ENCODE measurements around the gene GBA3.

Gene GBA3

DNA sequence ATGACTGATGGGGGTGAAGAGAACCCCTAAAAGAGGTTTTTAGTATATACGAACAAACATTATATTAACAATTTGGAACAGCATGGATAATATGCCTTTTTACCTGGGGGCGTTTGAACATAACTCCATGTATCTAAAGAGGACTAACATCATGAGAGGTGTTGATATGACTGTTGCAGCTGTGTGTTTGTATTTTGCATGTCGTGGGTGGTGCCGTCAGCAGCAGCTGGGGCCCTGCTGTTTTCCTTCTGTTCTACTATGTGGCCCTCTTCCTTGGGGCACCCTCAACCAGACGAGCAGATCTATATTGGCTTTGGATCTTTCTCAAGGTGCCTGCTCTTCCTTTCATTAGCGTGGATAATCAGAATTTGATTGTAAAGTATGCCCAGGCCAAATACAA lies 11.2 kb downstream of the GBA3 start:
- no peak for DNase-seq

DNA sequence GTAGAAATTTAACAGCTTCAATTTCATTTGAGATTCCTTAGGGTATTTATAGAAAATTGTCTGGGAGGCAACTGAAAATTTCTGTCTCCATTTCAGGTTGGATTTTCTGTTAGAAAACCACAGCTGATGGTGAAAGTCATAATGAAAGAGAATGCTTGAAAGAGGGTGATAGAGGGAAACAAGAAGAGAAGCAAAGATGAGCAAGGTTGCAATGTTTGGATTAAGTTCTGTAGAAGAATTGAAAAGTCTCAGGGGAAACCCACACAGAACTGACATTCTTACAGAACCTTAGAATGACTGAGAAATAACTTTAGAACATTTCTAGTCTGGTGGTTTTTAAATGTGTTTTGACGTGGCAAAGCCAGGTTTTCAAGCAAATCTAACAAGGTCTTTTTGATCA lies 14.7 kb downstream of the GBA3 start:
- DNase-seq, result no peak

GRCh38 chr4:22708961-22709360 lies 16.2 kb downstream of the GBA3 start:
- no peak for DNase-seq

GRCh38 chr4:22712105-22712504 lies 19.4 kb downstream of the GBA3 start:
- DNase-seq, result no peak

- DNase-seq, result no peak
These were observed 19.8 kb downstream of the GBA3 start for GRCh38 chr4:22712529-22712928.

DNA sequence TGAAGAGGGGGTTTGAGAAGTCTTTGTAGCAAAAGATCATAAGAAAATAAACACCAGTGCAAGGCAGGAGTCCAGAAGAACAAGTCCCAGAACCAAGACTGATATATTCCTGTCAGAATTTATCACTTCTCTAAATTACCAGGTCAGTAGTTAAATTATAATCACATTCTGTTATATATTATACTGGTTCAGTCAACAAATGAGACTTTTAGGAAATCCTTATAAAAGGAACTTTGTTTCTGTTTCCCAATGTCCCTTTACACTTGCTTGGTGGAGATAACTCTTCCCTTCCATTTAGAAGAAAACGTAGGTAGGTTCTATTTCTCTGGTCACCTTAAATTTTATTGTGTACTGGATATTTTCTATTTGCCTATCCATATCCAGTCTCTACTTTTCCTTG lies 21.1 kb downstream of the GBA3 start:
- no peak for DNase-seq

DNA sequence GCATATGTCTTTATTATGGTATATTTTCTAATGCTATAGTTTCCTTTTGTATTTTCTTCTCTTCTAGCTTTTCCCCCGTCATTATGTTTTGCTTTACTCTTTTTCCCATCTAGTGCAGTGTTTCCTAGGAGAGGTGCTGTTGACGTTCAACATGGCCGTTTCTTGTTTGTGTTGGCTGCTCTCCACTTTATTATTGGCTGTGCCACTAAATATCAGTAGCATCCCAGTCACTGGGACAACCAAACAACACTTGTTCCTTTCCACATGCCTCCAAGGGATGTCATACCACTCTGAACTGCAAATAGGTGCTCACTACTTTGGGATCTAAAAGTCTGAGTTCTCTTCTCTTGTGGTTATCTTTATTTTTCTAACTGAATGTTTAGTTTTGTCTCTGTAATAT lies 26.5 kb downstream of the GBA3 start:
- DNase-seq, result no peak

- DNase-seq, result no peak
These were observed 27.4 kb downstream of the GBA3 start for GRCh38 chr4:22720091-22720490.

DNA sequence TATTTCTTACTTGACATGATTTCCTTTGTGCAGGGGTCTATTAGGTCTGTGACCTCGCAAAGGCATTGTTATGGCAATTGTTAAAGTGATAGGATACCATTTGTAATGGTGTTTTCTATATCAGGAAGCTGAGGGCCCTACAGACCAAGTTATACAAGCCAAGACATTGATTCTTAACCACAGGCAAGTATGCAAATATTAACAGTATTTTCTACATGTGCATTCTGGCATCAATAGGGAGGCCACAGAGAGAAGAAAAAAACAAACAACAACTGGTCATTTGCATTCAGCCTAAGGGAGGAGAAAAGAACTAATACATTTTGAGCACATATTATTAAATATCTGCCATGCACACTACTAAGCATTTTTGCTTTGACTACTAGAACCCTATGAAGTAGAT lies 28.5 kb downstream of the GBA3 start:
- no peak for DNase-seq

DNA sequence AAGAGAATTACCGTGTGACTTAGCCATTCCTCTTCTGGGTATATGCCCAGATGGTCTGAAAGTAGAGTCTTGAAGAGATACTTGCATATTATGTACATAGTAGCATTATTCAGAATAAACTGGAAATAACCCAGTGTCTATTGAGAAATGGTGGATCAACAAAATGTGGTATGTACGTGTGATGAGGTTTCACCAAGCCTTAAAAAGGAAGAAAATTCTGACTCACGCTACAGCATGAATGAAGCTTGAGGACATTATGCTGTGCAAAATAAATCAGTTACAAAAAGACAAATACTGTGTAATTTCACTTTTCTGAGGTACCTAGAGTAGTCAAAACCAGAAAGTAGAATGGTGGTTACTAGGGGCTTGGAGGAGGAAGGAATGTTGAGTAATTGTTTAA lies 37.3 kb downstream of the GBA3 start:
- no peak for DNase-seq

DNA sequence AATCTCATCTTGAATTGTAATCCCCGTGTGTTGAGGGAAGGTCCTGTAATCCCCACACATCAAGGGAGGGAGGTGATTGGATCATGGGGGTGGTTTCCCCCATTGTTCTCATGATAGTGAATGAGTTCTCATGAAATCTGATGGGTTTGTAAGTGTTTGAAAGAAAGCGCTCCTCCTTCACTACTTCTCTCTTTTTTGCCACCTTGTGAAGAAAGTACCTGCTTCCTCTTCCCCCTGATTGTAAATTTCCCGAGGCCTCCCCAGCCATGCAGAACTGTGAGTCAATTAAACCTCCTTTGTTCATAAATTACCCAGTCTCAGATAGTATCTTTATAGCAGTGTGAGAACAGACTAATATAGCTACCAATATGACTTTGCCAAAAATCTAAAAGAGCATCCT lies 41.1 kb downstream of the GBA3 start:
- no peak for DNase-seq

DNA sequence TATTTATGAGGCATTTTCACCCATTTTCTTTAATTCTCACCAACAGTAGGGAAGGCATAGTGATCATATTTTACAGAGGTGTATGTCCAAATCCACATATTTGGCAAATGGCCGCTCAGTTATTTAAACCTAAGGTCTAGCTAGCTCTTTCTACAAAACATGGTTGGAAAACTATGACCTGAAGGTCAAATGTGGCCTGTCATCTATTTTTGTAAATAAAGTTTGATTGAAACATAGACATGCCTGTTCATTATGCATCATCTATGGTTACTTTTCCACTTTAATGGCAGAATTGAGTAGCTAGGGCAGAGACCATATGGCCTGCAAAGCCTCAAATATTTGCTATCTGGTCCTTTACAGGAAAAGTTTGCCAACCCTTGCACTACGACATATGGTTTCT lies 44.2 kb downstream of the GBA3 start:
- no peak for DNase-seq

GRCh38 chr4:22739968-22740367 lies 47.2 kb downstream of the GBA3 start:
- DNase-seq, result no peak

DNA sequence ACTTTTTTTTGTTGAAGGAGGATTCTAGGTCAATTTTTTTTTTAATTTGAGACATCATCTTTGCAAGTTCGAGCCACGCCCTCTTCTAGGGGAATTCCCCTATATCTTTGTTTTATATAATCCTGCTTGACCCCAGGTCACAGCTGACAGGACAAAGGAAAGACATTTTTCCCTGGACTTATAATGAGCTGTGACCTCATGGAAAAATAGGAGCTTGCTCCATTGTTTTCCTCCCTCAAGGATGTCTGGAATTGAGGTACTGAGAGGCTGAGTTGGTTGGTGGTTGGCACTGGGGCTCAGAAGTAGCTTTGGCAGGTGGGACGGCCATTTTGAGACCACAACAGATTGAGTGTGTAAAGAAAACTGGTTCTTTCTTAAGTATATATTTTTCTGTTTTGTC lies 49.0 kb downstream of the GBA3 start:
- DNase-seq, result no peak

DNA sequence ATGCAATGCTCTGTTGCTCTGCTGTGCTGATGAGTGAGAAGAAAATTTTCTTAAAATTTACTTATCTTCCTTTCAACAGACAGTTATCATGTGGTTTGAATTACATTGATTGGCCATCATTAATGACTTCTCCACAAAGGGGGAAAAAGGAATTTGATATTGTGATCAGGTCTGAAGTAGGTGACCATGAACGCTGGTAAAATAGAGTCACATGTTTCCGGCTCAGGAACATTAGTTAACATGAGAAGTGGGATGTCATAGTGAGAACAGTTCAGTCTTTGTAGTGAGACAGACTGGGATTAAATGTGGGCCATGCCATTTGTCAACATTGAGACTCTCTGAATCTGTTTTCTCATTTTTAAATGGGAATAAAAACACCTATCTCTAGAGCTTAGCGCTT lies 50.6 kb downstream of the GBA3 start:
- DNase-seq, result no peak

GRCh38 chr4:22744478-22745062 lies 51.8 kb downstream of the GBA3 start:
- no peak for DNase-seq

GRCh38 chr4:22745234-22745633 lies 52.5 kb downstream of the GBA3 start:
- no peak for DNase-seq

DNA sequence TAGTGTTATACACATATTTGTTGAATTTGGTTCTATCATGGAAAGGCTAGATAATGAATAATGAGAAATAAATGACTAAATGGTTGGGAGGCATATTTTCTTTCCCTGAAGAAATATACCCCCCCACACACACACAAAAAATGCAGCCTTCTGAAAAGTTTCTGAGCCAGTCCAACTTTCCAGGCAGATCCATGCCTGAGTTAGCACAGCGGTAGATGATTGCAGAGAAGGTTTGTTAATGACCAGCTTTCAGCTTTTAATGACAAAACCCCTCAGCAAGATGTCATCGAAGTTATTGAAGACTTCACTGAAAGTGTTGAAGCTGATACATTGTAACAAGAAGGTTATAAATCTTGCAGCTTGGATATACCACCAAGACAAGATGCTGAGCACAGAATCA lies 61.4 kb downstream of the GBA3 start:
- DNase-seq, result no peak

DNA sequence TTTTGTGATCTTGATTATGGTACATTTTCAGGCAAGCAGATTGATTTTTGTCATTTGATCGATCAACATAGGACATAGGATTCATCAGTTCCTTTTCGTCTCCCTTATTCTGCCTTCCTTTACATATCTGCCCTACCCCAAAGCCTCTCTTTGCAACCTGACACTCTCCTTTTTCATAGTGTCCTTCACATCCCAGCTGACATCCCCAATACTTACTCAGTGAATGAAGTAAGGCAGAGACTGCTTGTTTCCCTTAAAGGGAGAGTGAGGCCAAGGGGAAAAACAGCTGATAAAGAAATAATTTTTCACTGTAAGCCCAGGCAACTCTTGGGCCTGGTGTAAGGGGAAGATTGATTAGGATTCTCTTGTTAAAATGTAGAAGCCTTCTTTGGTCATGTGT lies 69.8 kb downstream of the GBA3 start:
- no peak for DNase-seq

GRCh38 chr4:22764183-22764582 lies 71.4 kb downstream of the GBA3 start:
- DNase-seq, result peak; percentile 5

GRCh38 chr4:22766068-22766467 lies 73.3 kb downstream of the GBA3 start:
- DNase-seq, result no peak

DNA sequence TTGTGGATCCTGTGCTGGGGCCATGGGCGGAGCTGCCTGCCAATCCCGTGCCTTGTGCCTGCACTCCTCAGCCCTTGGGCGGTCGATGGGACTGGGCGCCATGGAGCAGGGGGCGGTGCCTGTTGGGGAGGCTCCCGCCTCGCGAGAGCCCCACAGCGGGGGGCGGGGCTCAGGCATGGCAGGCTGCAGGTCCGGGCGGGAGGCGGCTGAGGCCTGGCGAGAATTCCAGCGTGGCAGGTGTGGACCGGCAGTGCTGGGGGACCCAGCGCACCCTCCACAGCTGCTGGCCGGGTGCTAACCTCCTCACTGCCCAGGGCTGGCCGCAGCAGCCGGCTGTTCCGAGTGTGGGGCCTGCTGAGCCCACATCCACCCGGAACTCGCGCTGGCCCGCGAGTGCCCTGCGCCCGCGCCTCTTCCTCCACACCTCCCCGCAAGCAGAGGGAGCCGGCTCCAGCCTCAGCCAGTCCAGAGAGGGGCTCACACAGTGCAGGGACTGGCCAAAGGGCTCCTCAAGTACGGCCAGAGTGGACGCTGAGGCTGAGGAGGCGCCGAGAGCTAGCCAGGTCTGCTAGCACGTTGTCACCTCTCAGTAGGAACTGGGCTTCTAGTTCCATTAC lies 85.9 kb downstream of the GBA3 start:
- DNase-seq, result no peak

- DNase-seq, result no peak
These were observed 87.6 kb downstream of the GBA3 start for GRCh38 chr4:22780317-22780716.

DNA sequence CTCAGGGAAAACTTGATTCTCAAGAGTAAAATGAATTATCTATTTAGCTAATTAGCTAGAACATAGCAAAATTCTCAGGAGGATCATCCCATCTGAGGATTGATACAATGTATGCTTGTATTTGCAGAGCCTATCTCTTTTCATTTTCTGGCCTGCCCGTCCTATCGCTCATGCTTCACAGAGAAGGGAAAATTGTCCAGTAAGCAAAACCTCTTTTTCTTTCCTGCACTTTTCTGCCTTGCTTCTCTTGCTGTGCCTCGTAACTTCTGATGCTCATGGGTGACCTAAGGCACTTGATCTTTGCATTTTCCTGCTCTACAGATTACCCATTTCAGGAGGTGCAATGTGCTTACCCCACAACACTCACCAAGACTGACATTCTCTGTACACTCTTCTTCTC lies 88.1 kb downstream of the GBA3 start:
- DNase-seq, result no peak

DNA sequence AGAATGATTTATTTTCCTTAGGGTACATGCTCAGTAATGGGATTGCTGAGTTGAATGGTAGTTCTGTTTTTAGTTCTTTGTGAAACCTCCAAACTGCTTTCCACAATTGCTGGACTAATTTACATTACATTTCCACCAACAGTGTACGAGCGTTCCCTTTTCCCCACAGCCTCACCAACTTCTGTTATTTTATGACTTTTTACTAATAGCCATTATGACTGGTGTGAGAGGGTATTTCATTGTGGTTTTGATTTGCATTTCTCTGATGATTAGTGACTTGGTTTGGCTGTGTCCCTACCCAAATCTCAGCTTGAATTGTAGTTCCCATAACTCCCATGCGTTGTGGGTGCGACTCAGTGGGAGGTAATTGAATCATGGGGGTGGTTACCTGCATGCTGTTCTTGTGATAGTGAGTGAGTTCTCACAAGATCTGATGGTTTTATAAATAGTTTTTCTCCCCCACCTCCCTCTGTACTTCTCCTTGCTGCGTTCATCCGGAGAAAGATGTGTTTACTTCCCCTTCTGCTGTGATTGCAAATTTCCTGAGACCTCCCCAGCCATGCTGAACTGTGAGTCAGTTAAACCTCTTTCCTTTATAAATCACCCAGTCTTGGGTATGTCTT lies 95.1 kb downstream of the GBA3 start:
- peak; percentile 67 for DNase-seq
